Lower leg skin (tissue), 3 donors: ENCODE data around the gene KIF3B.

ENCODE experiments used
- CTCF ChIP-seq, 3 donors: fragments of 450-650 bp; IDR thresholded peaks; one replicate each; pipeline ENCODE4 v1.5.1; 2016; ENCODE audit warnings: antibody characterized with exemption in 3 of 3, mild to moderate bottlenecking in 3 of 3, moderate library complexity in 2 of 3
- POLR2A ChIP-seq, 2 donors: fragments of 450-650 bp; IDR thresholded peaks; one replicate each; pipeline ENCODE4 v1.6.1; 2016 to 2017; ENCODE audit warnings: antibody characterized with exemption in 2 of 2, mild to moderate bottlenecking in 1 of 2, moderate library complexity in 1 of 2

- TF ChIP-seq CTCF (IDR thresholded peaks at IDR 0.05) (no peak), POLR2A (IDR thresholded peaks at IDR 0.05) (no peak)
Observed at GRCh38 chr20:32229251-32229747, 48.2 kb upstream of the KIF3B start.
